Measurements from ENCODE around the gene PCDH17.

The PCDH17 gene

DNA sequence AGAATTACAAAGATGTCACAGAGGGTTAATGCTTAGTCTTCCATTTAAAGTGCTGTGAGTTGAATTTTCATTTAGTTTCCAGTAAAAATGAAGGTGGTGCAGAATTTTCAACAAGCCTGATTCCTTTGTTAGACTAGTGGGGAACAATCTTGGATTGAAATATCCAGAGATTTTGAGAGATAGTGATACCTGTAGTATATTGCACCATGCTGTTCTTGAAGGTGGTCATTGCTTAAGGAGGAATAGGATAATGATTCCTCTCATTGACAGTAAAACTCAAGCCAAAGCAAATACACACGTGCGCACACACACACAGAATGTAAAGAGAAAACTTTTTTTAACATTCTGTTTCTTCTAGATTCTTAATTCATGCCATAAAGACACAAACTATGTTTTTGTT, 5.3 kb downstream of the PCDH17 start:
- Histone ChIP-seq H3K27me3 (ENCODE audit: low read depth, low read length) (no peaks in the 10 kb centered on the region), H3K4me3 (ENCODE audit: low read length) (no peak overlapping the region), H3K79me2 (ENCODE audit: low read length) (no peaks in the 10 kb centered on the region), H3K27ac (ENCODE audit: low read length) (no peak overlapping the region), H3K36me3 (replicated peaks; ENCODE audit: low read depth, low read length) (no peaks in the 10 kb centered on the region), H3K4me1 (ENCODE audit: low read length) (no peaks in the 10 kb centered on the region), H2AFZ (ENCODE audit: low read depth, low read length) (no peak overlapping the region), H3K9me3 (ENCODE audit: insufficient read depth, low read length) (peaks cover 12% of the 10 kb centered on the region), H3K4me2 (ENCODE audit: low read length) (no peak overlapping the region), H3K9ac (ENCODE audit: low read length) (no peak overlapping the region), H4K20me1 (ENCODE audit: insufficient read depth, low read length) (no peaks in the 10 kb centered on the region)
- TF ChIP-seq EZH2phosphoT487 (IDR thresholded peaks at IDR 0.05; ENCODE audit: low read depth) = no peak
- TF ChIP-seq, protein P1, sequence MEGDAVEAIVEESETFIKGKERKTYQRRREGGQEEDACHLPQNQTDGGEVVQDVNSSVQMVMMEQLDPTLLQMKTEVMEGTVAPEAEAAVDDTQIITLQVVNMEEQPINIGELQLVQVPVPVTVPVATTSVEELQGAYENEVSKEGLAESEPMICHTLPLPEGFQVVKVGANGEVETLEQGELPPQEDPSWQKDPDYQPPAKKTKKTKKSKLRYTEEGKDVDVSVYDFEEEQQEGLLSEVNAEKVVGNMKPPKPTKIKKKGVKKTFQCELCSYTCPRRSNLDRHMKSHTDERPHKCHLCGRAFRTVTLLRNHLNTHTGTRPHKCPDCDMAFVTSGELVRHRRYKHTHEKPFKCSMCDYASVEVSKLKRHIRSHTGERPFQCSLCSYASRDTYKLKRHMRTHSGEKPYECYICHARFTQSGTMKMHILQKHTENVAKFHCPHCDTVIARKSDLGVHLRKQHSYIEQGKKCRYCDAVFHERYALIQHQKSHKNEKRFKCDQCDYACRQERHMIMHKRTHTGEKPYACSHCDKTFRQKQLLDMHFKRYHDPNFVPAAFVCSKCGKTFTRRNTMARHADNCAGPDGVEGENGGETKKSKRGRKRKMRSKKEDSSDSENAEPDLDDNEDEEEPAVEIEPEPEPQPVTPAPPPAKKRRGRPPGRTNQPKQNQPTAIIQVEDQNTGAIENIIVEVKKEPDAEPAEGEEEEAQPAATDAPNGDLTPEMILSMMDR (IDR thresholded peaks at IDR 0.05; ENCODE audit: low read depth, low read length) = no peak

DNA sequence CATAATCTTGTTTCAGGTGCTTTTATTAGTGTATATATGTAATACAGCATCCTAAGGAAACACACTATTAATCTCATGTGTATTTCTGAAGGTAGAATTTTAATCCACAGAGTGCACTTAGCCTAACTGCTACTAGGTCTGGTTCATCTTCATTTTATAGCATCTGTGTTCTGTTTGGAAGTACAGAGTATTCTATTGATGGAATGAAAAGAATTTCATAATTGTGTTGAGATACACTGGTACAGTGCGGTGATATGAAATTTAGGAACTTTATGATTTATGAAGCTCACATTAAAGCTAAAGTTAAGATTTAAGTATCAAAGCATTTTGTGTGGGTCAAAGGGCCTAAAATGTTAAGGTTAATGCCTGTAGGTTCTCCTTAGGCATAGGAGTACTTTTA, 6.0 kb downstream of the PCDH17 start:
- TF ChIP-seq, protein P1 (IDR thresholded peaks at IDR 0.05; ENCODE audit: low read depth, low read length) = no peak
- TF ChIP-seq EZH2phosphoT487 (IDR thresholded peaks at IDR 0.05; ENCODE audit: low read depth) = no peak
- H4K20me1 ChIP-seq (ENCODE audit: insufficient read depth, low read length) = no peaks in the 10 kb centered on the region
- no peak overlapping the region for H3K4me2 ChIP-seq (ENCODE audit: low read length)
- no peaks in the 10 kb centered on the region for H3K79me2 ChIP-seq (ENCODE audit: low read length)
- no peak overlapping the region for H3K4me3 ChIP-seq (ENCODE audit: low read length)
- H3K27me3 ChIP-seq (ENCODE audit: low read depth, low read length) = no peaks in the 10 kb centered on the region
- H3K4me1 ChIP-seq (ENCODE audit: low read length) = no peaks in the 10 kb centered on the region
- no peak overlapping the region for H3K27ac ChIP-seq (ENCODE audit: low read length)
- H2AFZ ChIP-seq (ENCODE audit: low read depth, low read length) = no peak overlapping the region
- H3K9me3 ChIP-seq (ENCODE audit: insufficient read depth, low read length) = peaks cover 9% of the 10 kb centered on the region
- no peak overlapping the region for H3K9ac ChIP-seq (ENCODE audit: low read length)
- no peaks in the 10 kb centered on the region for H3K36me3 ChIP-seq (replicated peaks; ENCODE audit: low read depth, low read length)

DNA sequence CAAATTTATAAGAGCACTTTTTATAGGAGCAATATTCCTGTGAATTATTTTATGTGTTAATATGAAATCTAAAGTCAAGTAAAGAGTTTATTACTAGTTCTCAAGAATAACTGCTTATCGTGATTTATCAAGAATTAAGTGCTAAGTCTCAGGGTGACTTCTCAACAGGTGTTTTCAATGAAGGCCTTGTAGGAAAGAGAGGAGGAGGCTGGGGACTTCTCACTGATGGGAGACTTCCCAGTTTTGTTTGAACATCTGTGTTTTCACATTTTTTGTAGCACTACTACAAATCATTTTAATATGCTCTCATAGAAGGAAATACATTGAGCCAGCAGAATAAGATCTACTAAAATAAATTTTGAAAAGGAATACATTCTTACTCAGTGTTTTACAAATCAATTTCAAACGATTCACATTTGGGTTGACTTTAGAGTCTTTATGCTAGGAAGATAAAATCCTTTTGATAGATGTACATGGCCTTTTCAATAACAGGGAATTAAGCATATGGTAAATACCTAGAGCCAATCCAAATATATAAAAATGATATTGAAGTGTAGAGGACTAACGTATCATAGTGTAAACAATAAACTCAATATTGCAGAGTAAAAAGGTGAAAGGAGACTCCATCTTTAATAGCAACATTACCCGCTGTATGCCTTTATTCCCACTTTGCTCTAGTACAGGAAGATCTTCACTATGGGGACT, 6.8 kb downstream of the PCDH17 start:
- Histone ChIP-seq H3K4me1 (ENCODE audit: low read length) (no peaks in the 10 kb centered on the region), H3K27me3 (ENCODE audit: low read depth, low read length) (no peaks in the 10 kb centered on the region), H3K27ac (ENCODE audit: low read length) (no peak overlapping the region), H3K4me2 (ENCODE audit: low read length) (no peak overlapping the region), H3K9me3 (ENCODE audit: insufficient read depth, low read length) (peaks cover 7% of the 10 kb centered on the region; the same call in 1 of the 2 replicates), H3K9ac (ENCODE audit: low read length) (no peak overlapping the region), H3K4me3 (ENCODE audit: low read length) (no peak overlapping the region), H2AFZ (ENCODE audit: low read depth, low read length) (no peak overlapping the region), H4K20me1 (ENCODE audit: insufficient read depth, low read length) (no peaks in the 10 kb centered on the region), H3K36me3 (replicated peaks; ENCODE audit: low read depth, low read length) (no peaks in the 10 kb centered on the region), H3K79me2 (ENCODE audit: low read length) (no peaks in the 10 kb centered on the region)
- TF ChIP-seq, protein P1 (IDR thresholded peaks at IDR 0.05; ENCODE audit: low read depth, low read length) = no peak
- no peak for TF ChIP-seq EZH2phosphoT487 (IDR thresholded peaks at IDR 0.05; ENCODE audit: low read depth)

DNA sequence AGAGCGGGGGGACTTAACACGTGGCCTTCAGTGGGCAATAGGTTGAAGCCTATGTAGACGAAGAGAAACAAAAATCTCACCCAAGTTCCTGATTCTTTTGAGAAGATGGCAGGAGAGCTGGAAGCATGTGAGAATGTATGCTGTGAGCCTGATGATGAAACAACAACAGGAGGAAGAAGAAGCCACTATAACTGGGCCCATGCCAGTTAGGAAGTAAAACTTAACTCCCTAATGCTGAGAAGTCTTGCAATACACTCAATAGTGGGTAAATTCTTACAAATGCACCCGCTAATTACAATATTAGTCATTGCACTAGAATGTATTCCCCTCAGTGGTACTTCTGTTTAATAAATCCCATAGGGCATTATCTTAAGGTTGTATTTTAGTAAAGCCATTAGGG, 9.1 kb downstream of the PCDH17 start:
- 0 out of 2 replicates have a peak overlapping the region, but pooled peaks have one; percentile 14 for H2AFZ ChIP-seq (ENCODE audit: low read depth, low read length)
- H3K36me3 ChIP-seq (replicated peaks; ENCODE audit: low read depth, low read length) = no peaks in the 10 kb centered on the region
- no peaks in the 10 kb centered on the region for H4K20me1 ChIP-seq (ENCODE audit: insufficient read depth, low read length)
- TF ChIP-seq, protein P1 (IDR thresholded peaks at IDR 0.05; ENCODE audit: low read depth, low read length) = no peak
- no peak for TF ChIP-seq EZH2phosphoT487 (IDR thresholded peaks at IDR 0.05; ENCODE audit: low read depth)
- H3K4me1 ChIP-seq (ENCODE audit: low read length) = no peaks in the 10 kb centered on the region
- H3K4me2 ChIP-seq (ENCODE audit: low read length) = no peak overlapping the region
- H3K9me3 ChIP-seq (ENCODE audit: insufficient read depth, low read length) = no peaks in the 10 kb centered on the region
- H3K79me2 ChIP-seq (ENCODE audit: low read length) = no peaks in the 10 kb centered on the region
- no peak overlapping the region for H3K9ac ChIP-seq (ENCODE audit: low read length)
- H3K27ac ChIP-seq (ENCODE audit: low read length) = no peak overlapping the region
- no peak overlapping the region for H3K4me3 ChIP-seq (ENCODE audit: low read length)
- H3K27me3 ChIP-seq (ENCODE audit: low read depth, low read length) = no peaks in the 10 kb centered on the region

Data from OCI-LY3 (cell line).